Peyer's patch (tissue), 4 donors: ENCODE measurements around the gene SLC24A4. TPM values are rescaled to one million over a fixed set of nuclear protein-coding genes. Genes with fewer than 3 reads are reported as not detected.

Source experiments
- DNase-seq, 3 donors: peaks; one replicate each; pipeline ENCODE4 v3.0.0-alpha.2; 2017 to 2019
- H3K27ac ChIP-seq, 4 donors: fragments of 200-600 bp; sonication (generic); one replicate each; pipeline ENCODE4 v1.5.1; 2016 to 2019
- H3K27me3 ChIP-seq, 2 donors: fragments of 200-600 bp; sonication (generic); one replicate each; pipeline ENCODE4 v1.5.1; 2019
- H3K36me3 ChIP-seq, 3 donors: fragments of 200-600 bp; sonication (generic); one replicate each; pipeline ENCODE4 v1.5.1; 2016 to 2019
- H3K4me1 ChIP-seq, 4 donors: fragments of 200-600 bp; sonication (generic); one replicate each; pipeline ENCODE4 v1.5.1; 2016 to 2019
- H3K4me3 ChIP-seq, 4 donors: fragments of 200-600 bp; sonication (generic); 1 replicate in 3 of 4; 2 replicates in 1 of 4; pipeline ENCODE4 v1.5.1; 2016 to 2019; ENCODE audit warnings: mild to moderate bottlenecking in 1 of 4
- H3K9me3 ChIP-seq, 4 donors: fragments of 200-600 bp; sonication (generic); one replicate each; pipeline ENCODE4 v1.5.1; 2016 to 2019; ENCODE audit warnings: mild to moderate bottlenecking in 1 of 4
- POLR2A ChIP-seq, 2 donors: fragments of 450-650 bp; IDR thresholded peaks; one replicate each; pipeline ENCODE4 v1.5.1; 2017; ENCODE audit warnings: antibody characterized with exemption in 2 of 2, mild to moderate bottlenecking in 2 of 2, moderate library complexity in 2 of 2
- total RNA-seq, 4 donors: library from RNA; depleted of rRNA; stranded (reverse); fragments of >200 nt; gene quantifications; one replicate each; pipeline ENCODE4 v1.1.0, GENCODE V29; 2016
- TF ChIP-seq, protein P1 (sequence below), 6 experiments: fragments of 450-650 bp in 4 of 6; fragments of 200-600 bp in 2 of 6; sonication (generic) in 1 of 6; IDR thresholded peaks; one replicate each; pipeline ENCODE4 v1.5.1; 2017 to 2019; ENCODE audit warnings: antibody characterized with exemption in 6 of 6, mild to moderate bottlenecking in 3 of 6, moderate library complexity in 1 of 6

Gene SLC24A4
- total RNA-seq, 4 donors from 2014 or later = 0.18 to 1.7 (median 0.54) TPM; not detected in 1

DNA sequence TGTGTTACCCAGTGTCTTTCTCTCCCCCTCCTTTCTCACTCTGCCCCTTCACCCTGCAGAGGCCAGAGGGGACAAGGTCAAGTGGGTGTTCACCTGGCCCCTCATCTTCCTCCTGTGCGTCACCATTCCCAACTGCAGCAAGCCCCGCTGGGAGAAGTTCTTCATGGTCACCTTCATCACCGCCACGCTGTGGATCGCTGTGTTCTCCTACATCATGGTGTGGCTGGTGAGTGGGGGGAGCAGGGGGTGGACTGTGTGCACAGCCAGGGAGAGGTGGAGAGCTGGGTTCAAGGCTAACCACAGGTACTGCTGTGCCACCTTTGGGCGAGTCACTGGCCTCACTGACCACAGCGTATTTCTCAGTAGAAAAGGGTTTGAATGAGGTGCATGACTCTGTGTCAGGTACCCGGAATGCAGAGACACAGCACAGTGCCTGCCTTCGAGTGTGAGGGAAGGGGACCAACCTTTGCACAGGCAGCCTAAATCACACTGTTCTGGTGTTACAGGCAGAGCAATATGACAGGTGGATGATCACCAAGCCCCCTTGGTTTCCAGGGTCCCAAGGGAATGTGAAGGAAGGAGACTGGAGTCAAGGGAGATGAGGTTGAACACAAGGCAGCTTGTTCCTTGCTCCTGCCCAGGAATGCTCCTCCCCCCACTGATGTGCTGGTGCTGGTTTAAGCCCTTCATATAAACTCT lies 159.8 kb downstream of the SLC24A4 start:
- no peaks in the 10 kb centered on the region for H3K9me3 ChIP-seq
- H3K4me1 ChIP-seq = no peaks in the 10 kb centered on the region
- DNase-seq = no peak
- no peak overlapping the region for H3K4me3 ChIP-seq
- no peaks in the 10 kb centered on the region for H3K27me3 ChIP-seq
- no peak for TF ChIP-seq POLR2A (IDR thresholded peaks at IDR 0.05)
- TF ChIP-seq, protein P1, sequence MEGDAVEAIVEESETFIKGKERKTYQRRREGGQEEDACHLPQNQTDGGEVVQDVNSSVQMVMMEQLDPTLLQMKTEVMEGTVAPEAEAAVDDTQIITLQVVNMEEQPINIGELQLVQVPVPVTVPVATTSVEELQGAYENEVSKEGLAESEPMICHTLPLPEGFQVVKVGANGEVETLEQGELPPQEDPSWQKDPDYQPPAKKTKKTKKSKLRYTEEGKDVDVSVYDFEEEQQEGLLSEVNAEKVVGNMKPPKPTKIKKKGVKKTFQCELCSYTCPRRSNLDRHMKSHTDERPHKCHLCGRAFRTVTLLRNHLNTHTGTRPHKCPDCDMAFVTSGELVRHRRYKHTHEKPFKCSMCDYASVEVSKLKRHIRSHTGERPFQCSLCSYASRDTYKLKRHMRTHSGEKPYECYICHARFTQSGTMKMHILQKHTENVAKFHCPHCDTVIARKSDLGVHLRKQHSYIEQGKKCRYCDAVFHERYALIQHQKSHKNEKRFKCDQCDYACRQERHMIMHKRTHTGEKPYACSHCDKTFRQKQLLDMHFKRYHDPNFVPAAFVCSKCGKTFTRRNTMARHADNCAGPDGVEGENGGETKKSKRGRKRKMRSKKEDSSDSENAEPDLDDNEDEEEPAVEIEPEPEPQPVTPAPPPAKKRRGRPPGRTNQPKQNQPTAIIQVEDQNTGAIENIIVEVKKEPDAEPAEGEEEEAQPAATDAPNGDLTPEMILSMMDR (IDR thresholded peaks at IDR 0.05) = no peak
- no peak overlapping the region for H3K27ac ChIP-seq
- no peaks in the 10 kb centered on the region for H3K36me3 ChIP-seq

DNA sequence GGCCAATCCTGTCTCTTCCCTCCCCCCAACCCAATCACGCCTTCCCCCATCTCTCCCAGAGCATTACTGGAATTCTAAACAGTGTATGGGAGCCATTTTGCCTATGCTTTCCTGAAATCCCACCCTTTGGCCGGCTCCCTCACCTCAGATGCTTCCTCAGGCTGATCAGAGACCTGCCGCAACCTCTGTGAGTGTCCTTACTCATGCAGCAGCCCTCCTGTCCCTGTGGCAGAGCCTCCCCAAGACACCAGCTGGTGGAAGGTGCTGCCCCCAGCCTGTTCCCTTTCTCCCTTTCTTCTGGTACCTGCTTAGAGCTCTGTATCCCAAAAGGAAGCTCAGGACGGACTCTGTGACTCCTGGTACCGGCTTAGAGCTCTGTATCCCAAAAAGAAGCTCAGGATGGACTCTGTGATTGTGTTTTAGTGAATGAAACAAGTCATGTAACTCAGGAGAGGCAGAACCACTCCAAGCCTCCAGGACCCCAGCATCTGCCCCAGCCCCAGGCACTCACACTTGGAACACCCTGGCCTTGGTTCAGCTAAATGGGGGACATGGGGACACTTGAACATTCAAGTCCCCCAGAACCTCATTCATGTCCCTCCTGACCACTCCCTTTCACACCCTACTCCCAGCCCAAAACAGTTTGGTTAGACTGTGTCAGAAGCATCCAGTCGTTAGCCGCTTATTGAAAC lies 161.3 kb downstream of the SLC24A4 start:
- DNase-seq = no peak
- Histone ChIP-seq H3K27me3 (no peaks in the 10 kb centered on the region), H3K9me3 (no peaks in the 10 kb centered on the region), H3K4me3 (no peak overlapping the region), H3K4me1 (no peaks in the 10 kb centered on the region), H3K27ac (no peak overlapping the region), H3K36me3 (no peaks in the 10 kb centered on the region)
- TF ChIP-seq, protein P1 (IDR thresholded peaks at IDR 0.05) = no peak
- TF ChIP-seq POLR2A (IDR thresholded peaks at IDR 0.05) = no peak

DNA sequence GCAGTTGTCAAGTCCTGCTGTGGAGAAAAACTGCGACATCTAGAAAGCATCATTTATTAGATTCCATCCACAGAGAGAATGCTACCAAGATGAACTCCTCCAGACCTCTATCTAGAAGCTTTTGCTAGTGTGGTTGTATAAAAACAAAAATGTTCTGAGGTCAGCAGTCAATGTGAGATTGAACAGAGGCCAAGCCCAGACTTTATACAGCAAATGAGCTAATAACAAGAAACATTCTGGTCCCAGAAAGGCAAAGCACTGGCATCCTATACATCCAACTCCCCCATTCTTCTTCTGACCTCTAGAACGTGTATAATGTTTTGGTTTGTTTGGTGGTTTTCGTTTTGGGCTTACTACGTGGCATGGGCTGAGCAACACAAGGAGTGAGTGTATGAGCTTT lies 163.9 kb downstream of the SLC24A4 start:
- H3K4me3 ChIP-seq = no peak overlapping the region
- DNase-seq = no peak
- no peaks in the 10 kb centered on the region for H3K27me3 ChIP-seq
- no peaks in the 10 kb centered on the region for H3K4me1 ChIP-seq
- no peaks in the 10 kb centered on the region for H3K9me3 ChIP-seq
- H3K36me3 ChIP-seq = no peaks in the 10 kb centered on the region
- TF ChIP-seq POLR2A (IDR thresholded peaks at IDR 0.05) = no peak
- TF ChIP-seq, protein P1 (IDR thresholded peaks at IDR 0.05) = no peak
- H3K27ac ChIP-seq = no peak overlapping the region

DNA sequence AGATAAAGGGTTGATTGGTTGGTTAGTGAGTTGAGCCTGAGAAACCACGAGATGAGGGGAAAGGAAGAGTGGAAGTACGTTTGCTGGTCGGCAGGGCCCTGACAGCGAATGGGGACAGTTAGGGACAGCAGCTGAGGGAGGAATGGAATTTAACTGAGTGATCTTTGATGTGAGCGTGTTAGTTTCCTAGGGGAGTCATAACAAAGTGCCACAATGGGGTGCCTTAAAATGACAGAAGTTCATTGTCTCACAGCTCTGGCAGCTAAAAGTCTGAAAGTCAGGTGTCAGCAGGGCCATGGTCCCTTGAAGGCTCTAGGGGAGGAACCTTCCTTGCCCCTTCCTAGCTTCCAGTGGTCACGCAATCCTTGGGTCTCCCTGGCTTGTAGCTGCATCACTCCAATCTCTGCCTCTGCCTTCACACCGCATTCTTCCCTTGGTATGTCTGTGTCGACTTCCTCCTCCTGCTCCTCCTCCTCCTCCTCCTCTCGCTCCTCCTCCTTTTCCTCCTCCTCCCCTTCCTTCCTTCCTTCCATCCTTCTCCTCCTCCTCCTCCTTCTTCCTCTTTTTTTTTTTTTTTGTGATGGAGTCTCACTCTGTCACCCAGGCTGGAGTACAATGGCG lies 164.7 kb downstream of the SLC24A4 start:
- Histone ChIP-seq H3K36me3 (no peaks in the 10 kb centered on the region), H3K27me3 (no peaks in the 10 kb centered on the region), H3K4me1 (no peaks in the 10 kb centered on the region), H3K9me3 (no peaks in the 10 kb centered on the region), H3K4me3 (no peak overlapping the region), H3K27ac (no peak overlapping the region)
- TF ChIP-seq, protein P1 (IDR thresholded peaks at IDR 0.05) = no peak
- no peak for TF ChIP-seq POLR2A (IDR thresholded peaks at IDR 0.05)
- DNase-seq = no peak

DNA sequence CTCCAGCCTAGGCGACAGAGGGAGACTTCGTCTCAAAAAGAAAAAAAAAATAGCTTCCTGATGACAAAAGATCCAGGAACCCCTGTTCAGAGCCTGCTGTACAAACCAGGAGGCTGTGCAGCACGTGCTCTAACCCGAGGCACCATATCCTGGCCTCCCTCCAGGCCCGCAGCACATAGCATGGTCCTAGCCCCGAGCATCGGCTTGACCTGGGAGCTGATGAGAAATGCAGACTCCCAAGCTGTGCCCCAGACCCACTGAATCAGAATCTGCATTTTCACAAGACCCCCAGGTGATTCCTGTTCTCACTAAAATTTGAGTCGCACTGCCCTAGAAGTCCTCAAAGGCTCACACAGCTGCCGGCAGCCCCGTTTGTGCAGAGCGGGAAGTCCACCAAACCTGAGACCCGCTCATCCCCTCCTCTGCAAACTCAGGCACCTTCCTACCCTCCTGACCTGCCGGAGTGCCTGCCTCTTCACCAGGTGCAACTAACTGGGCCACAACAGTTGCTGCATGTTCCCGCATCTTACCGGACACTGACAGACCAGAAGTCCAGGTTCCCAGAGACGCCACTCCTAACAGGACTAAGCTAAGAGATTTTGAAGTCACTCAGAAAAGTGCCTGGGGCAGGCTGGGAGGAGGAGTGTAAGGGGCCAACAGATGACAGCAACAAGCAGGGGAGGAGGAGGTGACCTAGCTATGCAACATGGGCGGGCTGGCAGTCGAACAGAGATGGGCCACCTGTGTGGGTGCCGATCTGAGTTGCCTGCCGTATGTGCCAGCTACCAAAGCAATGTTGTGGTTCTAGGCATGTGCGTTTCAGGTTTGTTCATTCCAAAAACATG lies 166.7 kb downstream of the SLC24A4 start:
- no peaks in the 10 kb centered on the region for H3K36me3 ChIP-seq
- no peak overlapping the region for H3K4me3 ChIP-seq
- no peaks in the 10 kb centered on the region for H3K4me1 ChIP-seq
- TF ChIP-seq, protein P1 (IDR thresholded peaks at IDR 0.05) = no peak
- no peak for TF ChIP-seq POLR2A (IDR thresholded peaks at IDR 0.05)
- no peak overlapping the region for H3K27ac ChIP-seq
- no peaks in the 10 kb centered on the region for H3K27me3 ChIP-seq
- no peak for DNase-seq
- H3K9me3 ChIP-seq = no peaks in the 10 kb centered on the region
